Body of pancreas (tissue), 4 donors: ENCODE results near the gene RFWD3. TPM values are rescaled to one million over a fixed set of nuclear protein-coding genes. Genes with fewer than 3 reads are reported as not detected.

Source experiments
- ATAC-seq: fragments of 150-250 bp; one replicate; pipeline ENCODE4 v1.9.1; 2016
- DNase-seq, 4 donors: peaks; one replicate each; pipeline ENCODE4 v3.0.0-alpha.2; 2019
- H3K27ac ChIP-seq, 4 donors: fragments of 200-600 bp; sonication (generic); 1 replicate in 3 of 4; 2 replicates in 1 of 4; pipeline versions ENCODE4 v1.5.1 to v1.6.1; 2016 to 2019; ENCODE audit warnings: mild to moderate bottlenecking in 1 of 4, mixed read lengths in 1 of 4, moderate library complexity in 1 of 4
- H3K27me3 ChIP-seq, 2 donors: fragments of 200-600 bp; sonication (generic); one replicate each; pipeline ENCODE4 v1.6.0; 2016; ENCODE audit warnings: mild to moderate bottlenecking in 1 of 2
- H3K36me3 ChIP-seq, 2 donors: fragments of 200-600 bp; sonication (generic); replicated peaks in 1 of 2; 2 replicates each; pipeline ENCODE4 v1.5.1; 2016; ENCODE audit warnings: low read depth in 2 of 2; ENCODE audit not compliant: insufficient read depth in 1 of 2
- H3K4me1 ChIP-seq: fragments of 200-600 bp; sonication (generic); one replicate; pipeline ENCODE4 v1.6.0; 2016
- H3K4me3 ChIP-seq, 2 donors: fragments of 200-600 bp; sonication (generic); 1 replicate in 1 of 2; 2 replicates in 1 of 2; pipeline ENCODE4 v1.5.1; 2016 to 2019
- H3K9me3 ChIP-seq, 3 donors: fragments of 200-600 bp; sonication (generic); 1 replicate in 2 of 3; 2 replicates in 1 of 3; pipeline ENCODE4 v1.5.1; 2016
- POLR2A ChIP-seq, 3 donors: fragments of 450-650 bp; IDR thresholded peaks; one replicate each; pipeline ENCODE4 v1.6.1; 2016; ENCODE audit warnings: antibody characterized with exemption in 3 of 3, mild to moderate bottlenecking in 2 of 3
- WGBS, 2 donors: methylation state at CpG; one replicate each; pipeline ENCODE4 v1.1.5; 2017; 5-methylcytosine and 5-hydroxymethylcytosine counted together
- intact Hi-C: fragments of 100-400 bp; cut with DNase I; formaldehyde crosslinking; loops from one replicate; pipeline ENCODE4 v1.15.1; 2023
- total RNA-seq, 2 donors: library from RNA; depleted of rRNA; stranded (reverse); fragments of >200 nt; gene quantifications; one replicate each; pipeline ENCODE4 v1.1.0, GENCODE V29; 2016
- TF ChIP-seq, protein P1 (sequence below), 7 experiments: fragments of 450-650 bp in 4 of 7; fragments of 200-600 bp in 3 of 7; sonication (generic) in 3 of 7; IDR thresholded peaks; one replicate each; pipeline ENCODE4 v1.5.1; 2016 to 2019; ENCODE audit warnings: antibody characterized with exemption in 7 of 7

The RFWD3 gene
- total RNA-seq, 2 donors from 2014 or later, result 10.5 to 12.2 TPM

- no peak for ATAC-seq
- H3K4me1 ChIP-seq, result no peaks in the 10 kb centered on the region
- no peak overlapping the region for H3K27ac ChIP-seq
- H3K4me3 ChIP-seq, result no peak overlapping the region
- intact Hi-C loops, result loop anchor here (5.0 kb wide), 1 partner anchor 145 kb away; no protein-coding TSS in a partner anchor
- 89 to 91% methylated on average over 4 to 12 of the region's 12 CpGs for WGBS, 2 donors
- H3K36me3 ChIP-seq, result no peaks in the 10 kb centered on the region
- no peaks in the 10 kb centered on the region for H3K9me3 ChIP-seq
- H3K27me3 ChIP-seq, result no peaks in the 10 kb centered on the region
- TF ChIP-seq, protein P1, sequence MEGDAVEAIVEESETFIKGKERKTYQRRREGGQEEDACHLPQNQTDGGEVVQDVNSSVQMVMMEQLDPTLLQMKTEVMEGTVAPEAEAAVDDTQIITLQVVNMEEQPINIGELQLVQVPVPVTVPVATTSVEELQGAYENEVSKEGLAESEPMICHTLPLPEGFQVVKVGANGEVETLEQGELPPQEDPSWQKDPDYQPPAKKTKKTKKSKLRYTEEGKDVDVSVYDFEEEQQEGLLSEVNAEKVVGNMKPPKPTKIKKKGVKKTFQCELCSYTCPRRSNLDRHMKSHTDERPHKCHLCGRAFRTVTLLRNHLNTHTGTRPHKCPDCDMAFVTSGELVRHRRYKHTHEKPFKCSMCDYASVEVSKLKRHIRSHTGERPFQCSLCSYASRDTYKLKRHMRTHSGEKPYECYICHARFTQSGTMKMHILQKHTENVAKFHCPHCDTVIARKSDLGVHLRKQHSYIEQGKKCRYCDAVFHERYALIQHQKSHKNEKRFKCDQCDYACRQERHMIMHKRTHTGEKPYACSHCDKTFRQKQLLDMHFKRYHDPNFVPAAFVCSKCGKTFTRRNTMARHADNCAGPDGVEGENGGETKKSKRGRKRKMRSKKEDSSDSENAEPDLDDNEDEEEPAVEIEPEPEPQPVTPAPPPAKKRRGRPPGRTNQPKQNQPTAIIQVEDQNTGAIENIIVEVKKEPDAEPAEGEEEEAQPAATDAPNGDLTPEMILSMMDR (IDR thresholded peaks at IDR 0.05), result no peak
- TF ChIP-seq POLR2A (IDR thresholded peaks at IDR 0.05), result no peak
- DNase-seq, result no peak
Observed at GRCh38 chr16:74711938-74712337, 45.3 kb upstream of the RFWD3 start.

- no peak for DNase-seq
- Histone ChIP-seq H3K4me1 (no peaks in the 10 kb centered on the region), H3K36me3 (no peaks in the 10 kb centered on the region), H3K4me3 (no peak overlapping the region), H3K9me3 (no peaks in the 10 kb centered on the region), H3K27me3 (no peaks in the 10 kb centered on the region), H3K27ac (no peak overlapping the region)
- ATAC-seq, result no peak
- TF ChIP-seq POLR2A (IDR thresholded peaks at IDR 0.05), result no peak
- TF ChIP-seq, protein P1 (IDR thresholded peaks at IDR 0.05), result no peak
- 96 to 98% methylated on average over 8 of the region's 8 CpGs for WGBS, 2 donors
- intact Hi-C loops, result loop anchor here (5.0 kb wide), 1 partner anchor 147 kb away; no protein-coding TSS in a partner anchor
Observed at GRCh38 chr16:74710401-74710800, 43.7 kb upstream of the RFWD3 start.

DNA sequence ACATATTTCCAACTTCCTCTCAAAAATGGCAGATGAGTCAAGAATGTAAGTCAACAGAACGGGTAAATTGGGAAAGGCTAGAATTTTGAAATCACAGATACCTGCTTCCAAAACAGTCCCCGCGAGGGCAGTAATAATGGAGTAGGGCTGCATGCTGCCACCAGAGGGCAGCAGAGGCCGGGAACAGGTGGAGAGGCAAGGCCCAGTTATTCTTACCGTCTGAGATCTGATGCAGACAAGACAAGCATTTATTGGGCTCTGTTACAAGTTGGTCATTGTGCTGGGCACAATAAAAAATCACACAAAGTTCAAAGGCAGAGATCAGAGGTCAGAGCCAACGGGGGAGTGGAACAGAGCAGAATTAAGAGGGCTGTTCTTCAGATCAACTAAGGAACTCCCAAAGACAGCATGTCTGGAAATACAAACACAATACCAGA, 42.8 kb upstream of the RFWD3 start:
- TF ChIP-seq POLR2A (IDR thresholded peaks at IDR 0.05), result no peak
- TF ChIP-seq, protein P1 (IDR thresholded peaks at IDR 0.05), result peak; percentile 87 to 98 (median 96)
- H3K27ac ChIP-seq, result no peak overlapping the region
- ATAC-seq (peak; percentile 97), DNase-seq (peak; percentile 78 to 86 (median 83))
- intact Hi-C loops, result loop anchor here (10.0 kb wide), 1 partner anchor 405 kb away; the partner anchor contains the start of gene LDHD
- no peaks in the 10 kb centered on the region for H3K27me3 ChIP-seq
- H3K9me3 ChIP-seq, result no peaks in the 10 kb centered on the region
- WGBS, 2 donors, result 1 to 2% methylated on average over 6 of the region's 6 CpGs
- no peaks in the 10 kb centered on the region for H3K4me1 ChIP-seq
- no peaks in the 10 kb centered on the region for H3K36me3 ChIP-seq
- no peak overlapping the region for H3K4me3 ChIP-seq

GRCh38 chr16:74700438-74701225, 34.0 kb upstream of the RFWD3 start, which contains the start of gene MLKL:
Gene MLKL (minus strand): TSS chr16:74700862. CDS start chr16:74695757, 5,105 bp downstream.
- DNase-seq (peak; percentile 68 to 80 (median 73)), ATAC-seq (peak; percentile 69)
- intact Hi-C loops, result loop anchor here (10.0 kb wide), 1 partner anchor 414 kb away; the partner anchor contains the start of gene LDHD
- TF ChIP-seq POLR2A (IDR thresholded peaks at IDR 0.05), result peak; percentile 59 to 86 (median 81)
- TF ChIP-seq, protein P1 (IDR thresholded peaks at IDR 0.05), result peak in 2 of 7 experiments; percentile 22 to 26
- Histone ChIP-seq H3K27me3 (no peaks in the 10 kb centered on the region), H3K9me3 (no peaks in the 10 kb centered on the region), H3K36me3 (no peaks in the 10 kb centered on the region), H3K27ac (peak within 1 kb of the TSS; percentile 10 to 93 (median 90)), H3K4me1 (peaks cover 31% of the 10 kb centered on the region), H3K4me3 (peak within 1 kb of the TSS; percentile 73 to 80)
- 0 to 7% methylated on average over 27 to 35 of the region's 35 CpGs for WGBS, 2 donors
